ENCODE results near the gene NRCAM. TPM values are rescaled to one million over a fixed set of nuclear protein-coding genes. Genes with fewer than 3 reads are reported as not detected.

Gene NRCAM
- total RNA-seq, 4 donors from 2014 or later = 0.77 to 30.3 (median 2.0) TPM; not detected in 1

DNA sequence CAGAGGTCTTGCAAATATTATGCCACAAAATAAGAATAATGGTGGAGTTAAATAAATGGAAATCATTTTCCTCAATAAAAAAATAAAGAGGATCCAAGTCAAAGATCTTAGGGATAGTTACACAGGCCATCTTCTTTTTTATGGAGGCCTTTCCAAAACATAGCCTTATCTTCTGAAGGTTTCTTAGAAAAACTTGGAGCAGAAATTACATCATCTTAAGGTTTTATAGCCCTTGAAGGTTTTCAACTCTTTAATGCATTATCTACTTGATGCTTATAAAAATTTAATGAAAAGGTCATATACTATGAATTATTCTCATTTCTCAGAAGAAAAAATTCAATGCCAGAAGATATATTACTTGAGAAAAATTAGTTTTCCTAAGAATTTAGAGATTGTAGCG lies 231.8 kb downstream of the NRCAM start:
- H3K4me1 ChIP-seq = no peaks in the 10 kb centered on the region
- intact Hi-C loops (cut with DNase I; ENCODE audit: low total_unique reads) = no loop called here
- TF ChIP-seq POLR2A (IDR thresholded peaks at IDR 0.05) = no peak
- TF ChIP-seq, protein P1, sequence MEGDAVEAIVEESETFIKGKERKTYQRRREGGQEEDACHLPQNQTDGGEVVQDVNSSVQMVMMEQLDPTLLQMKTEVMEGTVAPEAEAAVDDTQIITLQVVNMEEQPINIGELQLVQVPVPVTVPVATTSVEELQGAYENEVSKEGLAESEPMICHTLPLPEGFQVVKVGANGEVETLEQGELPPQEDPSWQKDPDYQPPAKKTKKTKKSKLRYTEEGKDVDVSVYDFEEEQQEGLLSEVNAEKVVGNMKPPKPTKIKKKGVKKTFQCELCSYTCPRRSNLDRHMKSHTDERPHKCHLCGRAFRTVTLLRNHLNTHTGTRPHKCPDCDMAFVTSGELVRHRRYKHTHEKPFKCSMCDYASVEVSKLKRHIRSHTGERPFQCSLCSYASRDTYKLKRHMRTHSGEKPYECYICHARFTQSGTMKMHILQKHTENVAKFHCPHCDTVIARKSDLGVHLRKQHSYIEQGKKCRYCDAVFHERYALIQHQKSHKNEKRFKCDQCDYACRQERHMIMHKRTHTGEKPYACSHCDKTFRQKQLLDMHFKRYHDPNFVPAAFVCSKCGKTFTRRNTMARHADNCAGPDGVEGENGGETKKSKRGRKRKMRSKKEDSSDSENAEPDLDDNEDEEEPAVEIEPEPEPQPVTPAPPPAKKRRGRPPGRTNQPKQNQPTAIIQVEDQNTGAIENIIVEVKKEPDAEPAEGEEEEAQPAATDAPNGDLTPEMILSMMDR (IDR thresholded peaks at IDR 0.05) = no peak
- no peaks in the 10 kb centered on the region for H3K36me3 ChIP-seq
- no peak overlapping the region for H3K4me3 ChIP-seq
- H3K27ac ChIP-seq = no peak overlapping the region
- H3K9me3 ChIP-seq = no peaks in the 10 kb centered on the region
- no peaks in the 10 kb centered on the region for H3K27me3 ChIP-seq
- no peak for DNase-seq

DNA sequence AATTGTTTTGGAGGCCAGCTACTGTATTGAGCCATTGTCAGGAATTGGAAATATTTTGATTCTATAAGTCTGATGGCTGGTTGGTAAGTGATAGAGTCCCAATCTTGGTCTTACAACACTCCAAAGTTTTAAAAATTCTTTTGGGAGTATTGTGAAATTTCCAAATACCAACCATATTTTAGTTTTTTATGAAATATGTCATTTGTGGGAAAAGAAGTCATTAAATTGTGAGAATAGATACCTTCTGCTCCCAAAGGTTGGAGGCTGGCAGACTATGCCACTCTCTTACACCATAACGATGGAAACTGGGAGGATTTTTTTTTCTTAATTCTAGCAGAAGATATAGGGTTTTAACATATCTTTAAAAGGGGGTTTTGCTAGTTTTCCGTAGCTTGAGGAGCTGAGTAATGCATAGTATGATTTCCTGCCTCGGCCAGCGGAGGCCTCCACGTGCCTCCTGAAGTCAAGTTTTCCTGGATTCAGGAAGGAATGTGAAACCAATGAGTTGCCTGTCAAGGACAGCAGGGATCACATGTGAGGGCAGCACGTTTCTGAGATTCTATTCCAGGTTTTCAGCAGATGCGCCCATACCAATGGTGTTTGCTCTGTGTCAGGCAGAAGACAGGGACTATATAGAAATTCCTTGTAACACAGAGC lies 233.9 kb downstream of the NRCAM start:
- intact Hi-C loops (cut with DNase I; ENCODE audit: low total_unique reads) = no loop called here
- no peaks in the 10 kb centered on the region for H3K27me3 ChIP-seq
- no peak overlapping the region for H3K27ac ChIP-seq
- no peak for DNase-seq
- H3K9me3 ChIP-seq = no peaks in the 10 kb centered on the region
- TF ChIP-seq, protein P1 (IDR thresholded peaks at IDR 0.05) = no peak
- no peak for TF ChIP-seq POLR2A (IDR thresholded peaks at IDR 0.05)
- no peaks in the 10 kb centered on the region for H3K4me1 ChIP-seq
- no peak overlapping the region for H3K4me3 ChIP-seq
- no peaks in the 10 kb centered on the region for H3K36me3 ChIP-seq

DNA sequence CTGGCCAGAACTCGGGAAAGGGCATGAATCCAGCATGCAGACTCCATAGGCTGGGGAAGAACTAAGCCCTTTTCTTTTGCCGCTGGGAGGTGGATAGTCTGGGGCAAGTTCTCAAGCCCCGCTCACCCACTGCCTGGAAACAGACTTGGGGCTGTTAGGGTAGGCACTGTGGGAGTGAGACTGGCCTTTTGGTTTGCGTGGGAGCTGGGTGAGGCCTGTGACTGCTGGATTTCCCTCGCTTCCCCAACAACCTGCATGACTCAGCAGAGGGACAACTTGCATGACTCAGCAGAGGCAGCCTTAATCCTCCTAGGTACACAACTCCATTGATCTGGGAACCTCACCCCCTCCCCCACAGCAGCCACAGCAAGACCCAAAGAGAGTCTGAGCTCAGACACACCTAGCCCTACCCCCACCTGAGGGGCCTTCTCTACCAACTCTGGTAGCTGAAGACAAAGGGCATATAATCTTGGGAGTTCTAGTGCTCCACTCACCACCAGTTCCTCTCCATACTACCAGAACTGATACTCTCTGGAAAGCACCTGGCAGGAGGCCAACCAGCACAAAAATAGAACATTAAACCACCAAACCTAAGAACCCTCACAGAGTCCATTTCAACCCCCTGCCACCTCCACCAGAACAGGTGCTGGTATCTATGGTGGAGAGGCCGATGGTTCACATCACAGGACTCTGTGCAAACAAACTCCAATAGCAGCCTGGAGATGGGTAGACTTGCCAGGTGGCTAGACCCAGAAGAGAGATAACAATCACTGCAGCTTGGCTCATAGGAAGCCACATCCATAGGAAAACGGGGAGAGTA lies 244.6 kb downstream of the NRCAM start:
- no peaks in the 10 kb centered on the region for H3K9me3 ChIP-seq
- TF ChIP-seq, protein P1 (IDR thresholded peaks at IDR 0.05) = no peak
- TF ChIP-seq POLR2A (IDR thresholded peaks at IDR 0.05) = no peak
- no peaks in the 10 kb centered on the region for H3K27me3 ChIP-seq
- H3K27ac ChIP-seq = no peak overlapping the region
- no peaks in the 10 kb centered on the region for H3K36me3 ChIP-seq
- DNase-seq = no peak
- H3K4me3 ChIP-seq = no peak overlapping the region
- intact Hi-C loops (cut with DNase I; ENCODE audit: low total_unique reads) = no loop called here
- no peaks in the 10 kb centered on the region for H3K4me1 ChIP-seq

DNA sequence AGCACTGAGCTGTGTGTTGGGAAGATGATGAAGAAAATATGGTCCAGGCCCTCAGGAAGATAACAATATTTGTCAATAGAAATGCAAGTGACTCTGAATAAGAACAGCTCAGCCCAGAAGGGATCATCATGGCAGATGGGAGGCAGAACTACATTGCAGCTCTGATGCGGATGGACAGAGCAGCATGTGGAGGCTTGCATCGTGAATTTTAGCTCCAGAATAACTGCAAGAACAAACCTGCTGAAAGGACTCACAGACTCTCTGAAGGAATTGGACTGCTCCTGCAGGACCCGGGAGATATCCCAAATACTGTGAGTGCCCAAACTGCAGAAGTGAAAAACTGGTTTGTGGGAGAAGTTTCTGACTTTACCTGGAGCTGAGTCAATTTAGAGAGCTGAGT lies 245.4 kb downstream of the NRCAM start:
- intact Hi-C loops (cut with DNase I; ENCODE audit: low total_unique reads) = no loop called here
- Histone ChIP-seq H3K4me1 (no peaks in the 10 kb centered on the region), H3K27me3 (no peaks in the 10 kb centered on the region), H3K36me3 (no peaks in the 10 kb centered on the region), H3K9me3 (no peaks in the 10 kb centered on the region), H3K27ac (no peak overlapping the region), H3K4me3 (no peak overlapping the region)
- TF ChIP-seq, protein P1 (IDR thresholded peaks at IDR 0.05) = no peak
- TF ChIP-seq POLR2A (IDR thresholded peaks at IDR 0.05) = no peak
- no peak for DNase-seq

DNA sequence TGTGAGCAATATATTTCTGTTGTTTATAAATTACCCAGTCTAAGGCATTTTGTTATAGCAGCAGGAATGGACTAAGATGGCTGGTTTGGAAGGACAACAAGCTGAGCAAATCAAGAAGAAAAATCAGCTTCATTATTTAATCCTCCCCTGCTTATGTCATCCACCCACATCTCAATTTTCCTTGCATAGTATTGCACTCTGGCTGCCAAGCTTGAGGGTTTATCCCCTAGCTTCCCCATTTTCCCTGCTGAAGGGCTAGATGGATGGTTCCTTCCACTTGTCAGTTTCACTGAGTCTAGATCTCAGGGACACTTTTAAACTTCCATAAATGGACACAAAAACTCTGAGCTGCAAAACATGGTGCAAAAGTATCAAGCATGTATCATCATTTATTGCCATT lies 250.9 kb downstream of the NRCAM start:
- intact Hi-C loops (cut with DNase I; ENCODE audit: low total_unique reads) = no loop called here
- H3K4me3 ChIP-seq = no peak overlapping the region
- no peak for DNase-seq
- H3K27ac ChIP-seq = no peak overlapping the region
- H3K36me3 ChIP-seq = no peaks in the 10 kb centered on the region
- H3K4me1 ChIP-seq = no peaks in the 10 kb centered on the region
- H3K9me3 ChIP-seq = no peaks in the 10 kb centered on the region
- no peaks in the 10 kb centered on the region for H3K27me3 ChIP-seq
- TF ChIP-seq, protein P1 (IDR thresholded peaks at IDR 0.05) = no peak
- no peak for TF ChIP-seq POLR2A (IDR thresholded peaks at IDR 0.05)
